ENCODE data around the gene CLIC1. TPM values are rescaled to one million over a fixed set of nuclear protein-coding genes. Genes with fewer than 3 reads are reported as not detected.

CLIC1 gene
- total RNA-seq, 1 donor = 576 TPM

GRCh38 chr6:31687321-31687720 is 49.0 kb downstream of the CLIC1 start:
- H3K4me3 ChIP-seq (ENCODE audit: low read depth, low read length) = no peak overlapping the region
- TF ChIP-seq CTCF (IDR thresholded peaks at IDR 0.05; ENCODE audit: insufficient read depth, low read length) = no peak
- DNase-seq (ENCODE audit: low read depth) = no peak

- DNase-seq (ENCODE audit: low read depth) = no peak
- H3K4me3 ChIP-seq (ENCODE audit: low read depth, low read length) = no peak overlapping the region
- no peak for TF ChIP-seq CTCF (IDR thresholded peaks at IDR 0.05; ENCODE audit: insufficient read depth, low read length)
Observed at GRCh38 chr6:31686483-31686882, 49.8 kb downstream of the CLIC1 start.

DNA sequence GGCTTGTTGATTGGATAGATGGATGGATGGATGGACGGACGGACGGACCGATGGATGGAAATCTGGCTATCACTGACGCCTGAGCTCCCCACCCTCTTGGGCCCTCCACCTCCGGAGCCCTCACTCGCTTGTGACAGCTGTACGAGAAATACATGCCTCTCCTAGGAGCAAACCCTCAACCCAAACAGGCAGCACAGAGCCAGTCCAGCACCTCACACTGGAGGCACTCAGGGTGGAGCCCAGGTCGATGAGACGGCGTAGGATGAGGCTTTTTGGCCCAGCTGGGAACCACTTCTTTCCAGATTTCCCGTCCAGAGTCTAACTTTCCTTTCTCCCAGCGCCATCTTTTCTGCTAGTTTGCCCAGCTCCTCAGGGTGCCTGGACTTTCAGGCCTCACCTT is 52.7 kb downstream of the CLIC1 start:
- no peak for DNase-seq (ENCODE audit: low read depth)
- H3K4me3 ChIP-seq (ENCODE audit: low read depth, low read length) = no peak overlapping the region
- TF ChIP-seq CTCF (IDR thresholded peaks at IDR 0.05; ENCODE audit: insufficient read depth, low read length) = no peak

DNA sequence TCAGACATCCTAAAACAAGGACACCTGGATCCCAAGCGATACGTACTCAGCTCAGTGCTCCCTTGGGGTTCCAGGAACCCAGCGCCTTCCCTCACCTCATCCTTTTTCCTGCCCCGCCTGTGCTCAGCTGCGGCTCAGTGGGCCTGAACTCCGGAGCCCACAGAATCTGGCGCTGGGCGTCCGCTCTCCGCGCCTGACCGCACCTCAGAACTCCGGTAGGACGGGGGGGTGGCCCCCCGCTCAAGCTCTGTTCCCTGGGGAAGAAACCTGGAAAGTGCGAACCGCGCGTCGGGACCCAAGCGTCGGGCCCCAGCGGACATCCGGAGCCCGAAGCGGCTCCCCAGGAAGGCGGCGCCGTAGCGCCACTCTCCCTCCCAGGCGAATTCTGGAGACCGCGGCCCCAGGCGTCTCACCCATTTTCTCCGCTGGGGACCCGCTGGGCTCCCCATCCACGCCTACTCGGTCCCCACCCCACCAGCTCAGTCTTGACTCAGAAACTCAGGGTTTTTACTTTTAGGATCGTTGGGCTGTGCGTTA is 55.1 kb downstream of the CLIC1 start:
- peak overlapping the region; percentile 60 for H3K4me3 ChIP-seq (ENCODE audit: low read depth, low read length)
- TF ChIP-seq CTCF (IDR thresholded peaks at IDR 0.05; ENCODE audit: insufficient read depth, low read length) = peak; percentile 20
- DNase-seq (ENCODE audit: low read depth) = peak; percentile 24

Small RNA genes lying within 50 kb of the gene (small RNA-seq; reads per million reads assigned to genes)
- gene LY6G6D (not detected), gene MIR4646 (not detected), gene MSH5-SAPCD1 (not detected), gene RF00019 (not detected), gene RNU6-850P (not detected), gene SAPCD1 (not detected)

Other genes with a start within 250 kb of the CLIC1 start
- gene MICB, start 238.4 kb downstream of the CLIC1 start, total RNA-seq (ENCODE audit: low replicate concordance) = 3.4 and 16.6 TPM in 2 replicates
- not detected in 2 replicates for gene MCCD1, start 207.6 kb downstream of the CLIC1 start, total RNA-seq (ENCODE audit: low replicate concordance)
- 197 and 290 TPM in 2 replicates for gene DDX39B, start 194.5 kb downstream of the CLIC1 start, total RNA-seq (ENCODE audit: low replicate concordance)
- 3.8 and 6.7 TPM in 2 replicates for gene ATP6V1G2, start 189.9 kb downstream of the CLIC1 start, total RNA-seq (ENCODE audit: low replicate concordance)
- gene NFKBIL1, start 188.9 kb downstream of the CLIC1 start, total RNA-seq (ENCODE audit: low replicate concordance) = 20.0 and 48.7 TPM in 2 replicates
- not detected in 2 replicates for gene LTA, start 164.2 kb downstream of the CLIC1 start, total RNA-seq (ENCODE audit: low replicate concordance)
- gene TNF, start 161.0 kb downstream of the CLIC1 start, total RNA-seq (ENCODE audit: low replicate concordance) = not detected in 2 replicates
- gene LTB, start 154.1 kb downstream of the CLIC1 start, total RNA-seq (ENCODE audit: low replicate concordance) = not detected in 2 replicates
- not detected in 2 replicates for gene LST1, start 150.3 kb downstream of the CLIC1 start, total RNA-seq (ENCODE audit: low replicate concordance)
- gene NCR3, start 143.5 kb downstream of the CLIC1 start, total RNA-seq (ENCODE audit: low replicate concordance) = not detected in 2 replicates
- not detected in 2 replicates for gene AIF1, start 121.3 kb downstream of the CLIC1 start, total RNA-seq (ENCODE audit: low replicate concordance)
- 24.0 and 68.0 TPM in 2 replicates for gene PRRC2A, start 115.8 kb downstream of the CLIC1 start, total RNA-seq (ENCODE audit: low replicate concordance)
- 109 and 161 TPM in 2 replicates for gene BAG6, start 83.9 kb downstream of the CLIC1 start, total RNA-seq (ENCODE audit: low replicate concordance)
- 2.0 TPM in 1 of 2 replicates, not detected in the other for gene APOM, start 80.6 kb downstream of the CLIC1 start, total RNA-seq (ENCODE audit: low replicate concordance)
- 18.4 and 26.3 TPM in 2 replicates for gene C6orf47, start 75.8 kb downstream of the CLIC1 start, total RNA-seq (ENCODE audit: low replicate concordance)
- gene GPANK1, start 71.5 kb downstream of the CLIC1 start, total RNA-seq (ENCODE audit: low replicate concordance) = 19.9 and 69.8 TPM in 2 replicates
- 134 and 214 TPM in 2 replicates for gene CSNK2B, start 70.5 kb downstream of the CLIC1 start, total RNA-seq (ENCODE audit: low replicate concordance)
- 2.8 and 4.5 TPM in 2 replicates for gene LY6G5B, start 66.6 kb downstream of the CLIC1 start, total RNA-seq (ENCODE audit: low replicate concordance)
- 1.1 TPM in 1 of 2 replicates, not detected in the other for gene LY6G5C, start 55.5 kb downstream of the CLIC1 start, total RNA-seq (ENCODE audit: low replicate concordance)
- 23.5 and 27.1 TPM in 2 replicates for gene ABHD16A, start 33.2 kb downstream of the CLIC1 start, total RNA-seq (ENCODE audit: low replicate concordance)
- not detected in 2 replicates for gene LY6G6F, start 29.7 kb downstream of the CLIC1 start, total RNA-seq (ENCODE audit: low replicate concordance)
- gene LY6G6D, start 21.2 kb downstream of the CLIC1 start, total RNA-seq (ENCODE audit: low replicate concordance) = not detected in 2 replicates
- not detected in 2 replicates for gene LY6G6C, start 14.8 kb downstream of the CLIC1 start, total RNA-seq (ENCODE audit: low replicate concordance)
- gene MPIG6B, start 13.2 kb downstream of the CLIC1 start, total RNA-seq (ENCODE audit: low replicate concordance) = not detected in 2 replicates
- 70.5 and 223 TPM in 2 replicates for gene DDAH2, start 7.2 kb downstream of the CLIC1 start, total RNA-seq (ENCODE audit: low replicate concordance)
- gene MSH5, start 3.5 kb upstream of the CLIC1 start, total RNA-seq (ENCODE audit: low replicate concordance) = 3.1 and 23.0 TPM in 2 replicates
- gene SAPCD1, start 26.1 kb upstream of the CLIC1 start, total RNA-seq (ENCODE audit: low replicate concordance) = 0.90 and 6.2 TPM in 2 replicates
- 0.36 and 0.90 TPM in 2 replicates for gene VWA7, start 40.8 kb upstream of the CLIC1 start, total RNA-seq (ENCODE audit: low replicate concordance)
- gene VARS1, start 59.2 kb upstream of the CLIC1 start, total RNA-seq (ENCODE audit: low replicate concordance) = 19.6 and 68.8 TPM in 2 replicates
- gene LSM2, start 70.4 kb upstream of the CLIC1 start, total RNA-seq (ENCODE audit: low replicate concordance) = 49.5 and 88.3 TPM in 2 replicates
- 1.4 and 2.4 TPM in 2 replicates for gene HSPA1L, start 78.8 kb upstream of the CLIC1 start, total RNA-seq (ENCODE audit: low replicate concordance)
- gene HSPA1A, start 79.0 kb upstream of the CLIC1 start, total RNA-seq (ENCODE audit: low replicate concordance) = 52.8 and 76.9 TPM in 2 replicates
- gene HSPA1B, start 91.2 kb upstream of the CLIC1 start, total RNA-seq (ENCODE audit: low replicate concordance) = 62.0 and 112 TPM in 2 replicates
- gene NEU1, start 126.3 kb upstream of the CLIC1 start, total RNA-seq (ENCODE audit: low replicate concordance) = 35.8 and 48.2 TPM in 2 replicates
- gene SLC44A4, start 142.5 kb upstream of the CLIC1 start, total RNA-seq (ENCODE audit: low replicate concordance) = 0.27 TPM in 1 of 2 replicates, not detected in the other
- 37.9 and 62.0 TPM in 2 replicates for gene EHMT2, start 161.2 kb upstream of the CLIC1 start, total RNA-seq (ENCODE audit: low replicate concordance)
- gene ZBTB12, start 165.6 kb upstream of the CLIC1 start, total RNA-seq (ENCODE audit: low replicate concordance) = 3.3 and 3.8 TPM in 2 replicates
- gene C2, start 191.2 kb upstream of the CLIC1 start, total RNA-seq (ENCODE audit: low replicate concordance) = 4.4 and 48.2 TPM in 2 replicates
- 32.9 and 39.1 TPM in 2 replicates for gene CFB, start 209.6 kb upstream of the CLIC1 start, total RNA-seq (ENCODE audit: low replicate concordance)
- 36.6 and 109 TPM in 2 replicates for gene NELFE, start 222.4 kb upstream of the CLIC1 start, total RNA-seq (ENCODE audit: low replicate concordance)
- 30.7 and 42.8 TPM in 2 replicates for gene SKIC2, start 222.6 kb upstream of the CLIC1 start, total RNA-seq (ENCODE audit: low replicate concordance)
- 15.9 and 28.8 TPM in 2 replicates for gene DXO, start 235.6 kb upstream of the CLIC1 start, total RNA-seq (ENCODE audit: low replicate concordance)
- gene C4A, start 245.5 kb upstream of the CLIC1 start, total RNA-seq (ENCODE audit: low replicate concordance) = 5.2 and 33.5 TPM in 2 replicates